ENCODE results near the gene EEPD1.

DNA sequence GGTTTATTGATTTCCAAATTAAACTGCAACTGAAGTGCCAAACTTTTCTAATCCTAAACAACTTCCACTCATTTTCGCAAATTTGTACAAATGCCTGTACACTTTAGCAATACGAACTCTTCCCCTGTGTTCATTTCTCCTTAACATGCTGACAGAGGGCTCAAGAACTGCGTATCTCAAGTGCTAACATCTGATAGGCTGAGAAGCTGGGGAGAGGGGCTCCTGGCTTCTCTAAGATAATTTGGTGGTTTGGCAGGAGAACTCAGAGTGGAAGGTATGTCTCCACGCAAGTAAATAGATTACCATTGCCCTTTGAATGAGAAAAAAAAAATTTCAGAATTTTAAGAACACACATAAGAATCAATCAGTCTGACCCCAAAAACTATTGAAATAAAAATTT is 183.3 kb downstream of the EEPD1 start:
- TF ChIP-seq, protein P1, sequence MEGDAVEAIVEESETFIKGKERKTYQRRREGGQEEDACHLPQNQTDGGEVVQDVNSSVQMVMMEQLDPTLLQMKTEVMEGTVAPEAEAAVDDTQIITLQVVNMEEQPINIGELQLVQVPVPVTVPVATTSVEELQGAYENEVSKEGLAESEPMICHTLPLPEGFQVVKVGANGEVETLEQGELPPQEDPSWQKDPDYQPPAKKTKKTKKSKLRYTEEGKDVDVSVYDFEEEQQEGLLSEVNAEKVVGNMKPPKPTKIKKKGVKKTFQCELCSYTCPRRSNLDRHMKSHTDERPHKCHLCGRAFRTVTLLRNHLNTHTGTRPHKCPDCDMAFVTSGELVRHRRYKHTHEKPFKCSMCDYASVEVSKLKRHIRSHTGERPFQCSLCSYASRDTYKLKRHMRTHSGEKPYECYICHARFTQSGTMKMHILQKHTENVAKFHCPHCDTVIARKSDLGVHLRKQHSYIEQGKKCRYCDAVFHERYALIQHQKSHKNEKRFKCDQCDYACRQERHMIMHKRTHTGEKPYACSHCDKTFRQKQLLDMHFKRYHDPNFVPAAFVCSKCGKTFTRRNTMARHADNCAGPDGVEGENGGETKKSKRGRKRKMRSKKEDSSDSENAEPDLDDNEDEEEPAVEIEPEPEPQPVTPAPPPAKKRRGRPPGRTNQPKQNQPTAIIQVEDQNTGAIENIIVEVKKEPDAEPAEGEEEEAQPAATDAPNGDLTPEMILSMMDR (IDR thresholded peaks at IDR 0.05), result no peak
- no peak for TF ChIP-seq POLR2A (IDR thresholded peaks at IDR 0.05)
